ENCODE results near the gene KRT23. TPM values are rescaled to one million over a fixed set of nuclear protein-coding genes. Genes with fewer than 3 reads are reported as not detected.
"Not testable (repeated sequence)": the region's sequence is repeated elsewhere in the genome, so short reads cannot be mapped to it uniquely, and the experiment has no call there.

Gene KRT23
- total RNA-seq, 1 donor from 2014 or later = not detected

DNA sequence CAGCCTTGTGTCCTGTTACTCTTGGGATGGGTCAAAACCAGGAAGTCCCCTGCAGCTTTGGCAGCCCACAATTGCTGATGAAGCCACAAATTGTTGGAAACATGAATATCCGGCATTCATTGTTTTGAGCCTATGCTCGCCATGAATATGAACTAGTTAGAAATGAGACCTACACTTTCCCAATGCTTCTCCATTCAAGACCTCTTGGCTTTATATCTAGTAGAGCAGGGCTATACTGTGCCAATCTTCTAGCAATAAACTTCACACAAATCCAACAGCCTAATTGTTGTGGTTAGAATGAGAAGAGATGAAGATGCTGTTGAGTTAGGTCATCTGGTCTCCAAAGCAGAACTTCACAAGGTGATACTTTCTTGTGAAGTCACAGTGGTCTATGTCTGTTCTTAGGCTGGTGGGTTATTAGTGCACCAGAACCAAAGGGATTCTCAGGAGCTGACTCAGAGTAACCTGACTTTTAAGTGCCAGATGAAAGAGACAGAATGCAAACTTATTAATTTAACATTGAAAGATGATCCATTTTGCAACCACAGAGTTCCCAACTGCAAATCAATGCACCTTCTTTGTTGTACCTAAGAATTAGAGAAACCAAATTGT is 13.7 kb upstream of the KRT23 start:
- DNase-seq (ENCODE audit: extremely low read depth, low read depth, low spot score) = no peak

GRCh38 chr17:40950176-40950575 is 12.7 kb upstream of the KRT23 start:
- DNase-seq (ENCODE audit: extremely low read depth, low read depth, low spot score) = no peak

DNA sequence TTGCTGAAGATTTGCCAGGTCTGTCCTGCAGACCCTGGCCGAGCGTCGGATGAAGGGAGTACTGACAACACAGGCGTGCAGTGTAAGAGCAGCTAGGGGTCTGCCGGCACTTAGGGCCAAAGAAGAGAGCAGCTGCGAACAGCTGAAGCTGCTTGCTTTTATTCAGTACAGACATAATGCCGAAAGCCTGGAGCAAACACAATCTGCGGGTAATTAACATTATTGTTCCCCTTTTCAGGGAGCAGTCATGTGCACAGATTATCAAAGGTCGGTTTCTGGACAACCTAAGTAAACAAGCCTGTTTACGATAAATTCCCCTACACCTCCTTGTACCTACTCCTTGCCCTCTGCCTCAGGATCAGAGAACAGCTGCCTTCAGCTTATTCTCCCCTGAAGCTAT is 12.0 kb upstream of the KRT23 start:
- DNase-seq (ENCODE audit: extremely low read depth, low read depth, low spot score) = no peak

GRCh38 chr17:40947929-40948328 is 10.5 kb upstream of the KRT23 start:
- no peak for DNase-seq (ENCODE audit: extremely low read depth, low read depth, low spot score)

DNA sequence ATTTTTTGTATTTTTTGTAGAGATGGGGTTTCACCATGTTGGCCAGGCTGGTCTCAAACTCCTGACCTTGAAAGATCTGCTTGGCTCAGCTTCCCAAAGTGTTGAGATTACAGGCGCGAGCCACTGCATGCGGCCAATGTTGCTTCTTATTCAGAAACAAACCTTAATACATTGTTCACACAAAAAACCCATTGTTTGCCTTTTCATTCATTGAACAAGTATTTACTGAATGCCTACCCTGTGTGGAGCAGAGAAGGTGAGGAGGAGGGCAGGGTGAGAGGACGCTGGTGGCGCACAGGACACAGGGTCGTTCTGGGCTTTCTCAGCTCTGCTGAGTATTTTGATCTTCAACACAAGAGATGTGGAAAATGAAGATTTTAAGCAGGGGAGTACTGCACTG is 8.0 kb upstream of the KRT23 start:
- no peak for DNase-seq (ENCODE audit: extremely low read depth, low read depth, low spot score)

DNA sequence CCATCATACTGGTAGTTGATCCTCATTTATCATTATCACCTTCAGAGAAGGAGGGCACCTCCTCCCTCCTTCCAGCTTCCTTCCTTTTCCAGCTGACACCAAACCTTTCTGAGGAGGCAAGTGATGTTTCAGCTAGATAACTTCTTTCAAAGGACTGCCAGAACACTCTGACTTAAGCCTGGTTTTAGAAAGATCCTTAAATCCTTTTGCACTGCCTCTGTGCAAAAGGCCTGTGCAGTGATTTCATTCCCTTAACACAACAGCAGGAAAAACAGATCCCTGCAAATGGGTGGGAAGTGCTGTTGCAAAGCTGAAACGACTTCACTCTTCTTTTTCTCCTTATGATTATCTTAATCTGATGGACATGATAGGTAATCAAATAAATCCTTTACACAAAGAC is 7.1 kb upstream of the KRT23 start:
- no peak for DNase-seq (ENCODE audit: extremely low read depth, low read depth, low spot score)

DNA sequence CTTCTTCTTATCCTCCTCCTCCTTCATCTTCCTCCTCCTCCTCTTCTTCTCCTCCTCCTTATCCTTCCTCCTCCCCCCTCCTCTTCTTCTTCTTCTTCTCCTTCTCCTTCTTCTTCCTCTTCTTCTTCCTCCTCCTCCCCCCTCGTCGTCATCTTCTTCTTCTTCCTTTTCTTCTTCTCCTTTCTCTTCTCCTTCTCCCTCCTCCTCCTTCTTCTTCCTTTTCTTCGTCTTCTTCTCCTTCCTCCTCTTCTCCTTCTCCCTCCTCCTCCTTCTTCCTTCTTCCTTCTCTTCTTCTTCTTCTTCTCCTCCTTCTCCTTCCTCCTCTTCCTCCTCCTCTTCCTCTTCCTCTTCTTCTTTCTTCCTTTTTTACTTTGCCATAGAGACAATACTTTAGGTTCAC is 5.1 kb upstream of the KRT23 start:
- DNase-seq (ENCODE audit: extremely low read depth, low read depth, low spot score) = no peak

DNA sequence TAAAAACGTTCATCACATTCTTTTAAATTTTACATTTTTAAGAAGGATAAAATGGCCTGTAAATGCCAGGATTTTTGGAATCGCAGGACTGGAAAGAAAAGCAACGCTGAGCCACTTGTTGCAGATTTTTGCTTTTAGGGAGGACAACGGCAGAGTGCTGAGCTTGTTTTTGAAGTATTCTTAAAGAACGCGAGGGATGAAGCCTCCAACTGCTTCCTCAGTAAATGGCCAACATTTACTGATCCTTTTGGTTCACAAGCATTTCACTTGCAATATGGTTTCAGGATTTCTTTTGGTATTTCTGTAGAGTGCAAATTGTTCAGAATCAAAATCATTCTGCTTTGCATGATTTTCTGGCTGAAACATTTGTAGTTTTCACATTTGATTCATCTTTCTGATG is 2.8 kb upstream of the KRT23 start:
- DNase-seq (ENCODE audit: extremely low read depth, low read depth, low spot score) = no peak

- no peak for DNase-seq (ENCODE audit: extremely low read depth, low read depth, low spot score)
Measured at GRCh38 chr17:40938981-40939380, 1.5 kb upstream of the KRT23 start.

DNA sequence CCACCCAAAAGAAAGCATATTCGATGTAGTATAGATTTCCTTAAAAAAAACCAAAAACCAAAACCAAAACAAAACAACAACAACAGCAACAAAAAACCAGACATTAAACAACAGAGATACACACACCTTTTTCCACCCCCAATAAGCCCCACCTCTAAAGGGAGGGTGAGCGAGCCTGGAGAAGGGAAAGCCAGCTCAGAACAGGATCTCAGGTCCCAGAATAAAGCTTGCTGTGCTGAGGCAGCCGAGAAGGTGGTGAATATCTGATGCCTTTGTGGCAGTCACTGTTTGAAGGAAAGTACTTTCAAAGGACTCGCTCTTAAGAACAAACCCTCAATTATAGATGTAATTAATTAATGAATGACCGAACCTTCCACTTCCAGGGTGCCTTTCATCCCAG is 470 bp downstream of the KRT23 start:
- DNase-seq (ENCODE audit: extremely low read depth, low read depth, low spot score) = no peak

- DNase-seq (ENCODE audit: extremely low read depth, low read depth, low spot score) = no peak
Measured at GRCh38 chr17:40936437-40936971, 942 bp downstream of the KRT23 start.

DNA sequence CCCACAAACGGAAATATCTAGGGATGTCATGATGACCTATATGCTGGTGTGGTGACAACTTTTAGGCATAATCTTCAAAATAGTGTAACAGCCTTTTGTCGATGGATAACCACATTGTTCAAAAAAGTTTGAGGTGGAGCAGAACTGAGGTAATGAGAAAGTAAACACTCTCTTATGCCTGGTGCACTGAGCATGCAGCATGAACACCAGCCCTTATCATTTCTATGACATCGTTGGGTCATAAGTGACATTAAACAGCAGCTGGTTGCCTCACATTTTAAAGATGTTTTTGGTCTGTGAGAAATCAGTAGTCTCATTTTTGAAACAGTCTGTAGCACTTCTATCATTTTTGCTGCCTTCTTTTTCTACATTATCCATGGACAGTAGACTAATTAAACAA is 1.8 kb downstream of the KRT23 start:
- DNase-seq (ENCODE audit: extremely low read depth, low read depth, low spot score) = no peak

- DNase-seq (ENCODE audit: extremely low read depth, low read depth, low spot score) = no peak
Measured at GRCh38 chr17:40932608-40933007, 4.8 kb downstream of the KRT23 start.

DNA sequence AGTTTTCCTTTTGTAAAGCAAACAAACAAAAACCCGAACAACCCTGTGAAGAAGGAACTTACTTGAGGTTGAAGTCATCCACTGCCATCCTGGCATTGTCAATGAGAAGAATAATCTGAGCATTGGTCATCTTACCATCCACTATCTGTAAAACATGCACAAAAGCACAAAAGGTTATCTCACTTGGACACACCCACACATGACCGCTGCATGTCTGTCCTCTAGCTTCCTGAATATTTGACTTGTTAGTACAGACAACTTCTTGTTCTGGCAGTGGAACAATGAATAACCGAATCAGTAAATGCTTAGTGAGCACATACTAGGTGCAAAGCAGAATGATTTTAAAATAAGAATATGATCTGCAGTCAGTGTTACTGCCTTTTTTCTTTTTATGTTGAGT is 6.1 kb downstream of the KRT23 start:
- DNase-seq (ENCODE audit: extremely low read depth, low read depth, low spot score) = no peak

GRCh38 chr17:40926341-40926740 is 11.1 kb downstream of the KRT23 start:
- DNase-seq (ENCODE audit: extremely low read depth, low read depth, low spot score) = no peak

DNA sequence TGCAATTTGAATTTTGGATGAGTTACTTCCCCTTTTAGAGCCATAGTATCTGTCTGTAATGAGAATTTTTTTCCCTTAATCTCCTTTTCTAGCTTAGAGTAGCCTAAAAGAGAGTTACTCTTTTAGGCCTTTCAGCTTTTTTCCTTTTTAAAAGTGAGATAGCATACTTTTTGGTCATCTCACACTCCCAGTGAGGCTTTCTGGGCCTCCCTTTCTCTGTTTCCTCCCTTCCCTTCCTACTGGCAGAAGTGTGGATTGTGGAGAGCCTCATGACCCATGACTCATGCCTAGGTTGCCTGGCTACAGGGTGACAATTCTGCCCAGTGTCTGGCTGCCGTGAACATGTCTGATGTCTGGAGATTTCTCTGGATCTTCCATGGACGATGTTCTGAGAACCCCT is 15.2 kb downstream of the KRT23 start:
- peak; percentile 33 for DNase-seq (ENCODE audit: extremely low read depth, low read depth, low spot score)

- no peak for DNase-seq (ENCODE audit: extremely low read depth, low read depth, low spot score)
Measured at GRCh38 chr17:40921026-40921425, 16.4 kb downstream of the KRT23 start.

- not testable (repeated sequence) for DNase-seq (ENCODE audit: extremely low read depth, low read depth, low spot score)
Measured at GRCh38 chr17:40917116-40917515, 20.3 kb downstream of the KRT23 start.

DNA sequence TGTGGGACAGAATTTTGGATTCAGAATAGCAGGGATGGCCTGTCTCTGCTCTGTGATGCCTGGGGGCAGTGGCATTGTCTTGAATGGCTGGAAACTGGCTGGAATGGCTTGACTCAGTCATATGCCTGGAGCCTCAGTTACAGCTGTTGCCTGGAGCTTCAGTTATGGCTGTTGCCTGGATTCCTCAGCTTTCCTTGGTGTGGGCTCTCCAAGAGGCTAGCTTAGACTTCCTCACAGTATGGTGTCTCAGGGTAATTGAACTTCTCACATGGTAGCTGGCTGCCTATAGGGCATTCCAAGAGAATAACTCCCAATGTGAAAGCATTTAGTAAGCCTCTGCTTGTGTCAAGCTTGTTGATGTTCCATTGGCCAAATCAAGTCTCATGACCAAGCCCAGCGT is 21.1 kb downstream of the KRT23 start:
- DNase-seq (ENCODE audit: extremely low read depth, low read depth, low spot score) = no peak

DNA sequence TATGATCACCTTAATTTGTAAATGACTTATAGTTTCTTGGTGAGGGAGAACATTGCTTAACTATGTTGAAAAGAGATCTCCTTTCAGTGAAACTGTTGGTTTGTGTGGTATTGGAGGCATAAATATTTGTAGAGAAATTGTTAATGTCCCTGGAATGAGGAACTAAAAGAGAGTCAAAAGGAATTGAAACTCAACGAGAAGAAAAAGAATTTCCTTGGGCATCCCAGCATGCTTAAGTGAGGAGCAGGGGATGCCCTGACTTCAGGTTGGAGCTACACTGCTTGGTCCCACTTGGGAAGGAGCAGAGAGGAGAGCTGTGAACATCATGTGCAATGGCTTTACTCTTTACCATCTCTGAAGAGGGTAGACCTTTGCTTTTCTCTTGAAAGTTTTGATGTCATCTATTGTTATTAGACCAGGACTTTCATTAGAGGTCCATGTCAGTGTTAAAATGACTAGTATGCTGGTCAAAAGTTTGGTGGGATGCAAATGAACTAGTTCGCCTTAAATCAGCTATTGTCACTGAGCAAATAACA is 21.7 kb downstream of the KRT23 start:
- no peak for DNase-seq (ENCODE audit: extremely low read depth, low read depth, low spot score)

GRCh38 chr17:40915199-40915661 is 22.2 kb downstream of the KRT23 start:
- DNase-seq (ENCODE audit: extremely low read depth, low read depth, low spot score) = no peak

DNA sequence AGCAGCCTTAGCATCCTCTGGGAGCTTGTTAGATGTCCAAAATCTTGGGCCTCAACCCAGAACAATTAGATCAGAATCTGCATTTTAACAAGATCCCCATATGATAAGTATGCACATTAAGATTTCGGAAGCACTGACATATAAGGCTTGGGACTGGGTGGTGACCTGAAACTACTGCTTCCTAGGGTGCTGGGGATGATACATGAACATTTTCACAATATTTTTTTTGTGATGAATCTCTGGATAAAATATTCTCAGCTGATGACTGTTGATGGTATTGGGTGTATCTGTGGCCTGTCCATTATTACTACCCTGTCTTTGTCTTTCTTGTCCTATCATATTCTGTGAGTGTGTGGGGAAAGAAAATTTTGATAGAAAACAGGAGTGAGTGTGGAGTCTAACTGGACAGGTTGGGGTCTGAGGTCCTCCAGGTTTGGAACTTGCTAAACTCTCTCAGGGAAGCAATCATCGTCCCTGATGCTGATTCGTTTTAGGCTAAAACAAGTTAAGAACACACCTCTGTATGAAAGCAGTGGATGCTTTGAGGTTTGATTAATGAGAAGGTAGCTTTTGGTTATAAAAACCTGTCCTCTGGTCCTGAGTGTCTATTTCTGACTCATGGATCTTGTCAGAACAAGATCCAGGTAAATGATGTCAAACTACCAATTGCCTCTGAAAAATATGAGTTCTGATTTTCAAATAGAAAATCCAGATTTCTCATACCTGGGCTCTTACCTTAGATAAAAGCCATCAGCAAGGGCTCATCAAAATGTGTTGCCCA is 23.2 kb downstream of the KRT23 start:
- DNase-seq (ENCODE audit: extremely low read depth, low read depth, low spot score) = no peak

Data from glomerular endothelial cell (primary cell).